Ovary (tissue), 9 donors: Measurements from ENCODE around the gene DPP3. TPM values are rescaled to one million over a fixed set of nuclear protein-coding genes. Genes with fewer than 3 reads are reported as not detected.

Source experiments
- DNase-seq, 5 donors: peaks; one replicate each; pipeline ENCODE4 v3.0.0-alpha.2; 2019 to 2020
- H3K27ac ChIP-seq, 2 donors: fragments of 200-600 bp; one replicate each; pipeline versions ENCODE4 v1.5.1 to v1.8.0; 2019 to 2022
- H3K27me3 ChIP-seq: fragments of 200-600 bp; one replicate; pipeline ENCODE4 v1.8.0; 2022
- H3K36me3 ChIP-seq: fragments of 200-600 bp; sonication (generic); one replicate; pipeline ENCODE4 v1.5.1; 2019
- H3K4me1 ChIP-seq: one replicate; pipeline ENCODE4 v1.8.1; 2013; ENCODE audit warnings: mild to moderate bottlenecking, moderate library complexity; ENCODE audit not compliant: insufficient read depth
- H3K4me3 ChIP-seq: fragments of 200-600 bp; sonication (generic); one replicate; pipeline ENCODE4 v1.5.1; 2017
- H3K9me3 ChIP-seq, 2 donors: fragments of 200-600 bp in 1 of 2; sonication (generic) in 1 of 2; one replicate each; pipeline versions ENCODE4 v1.5.1 to v1.8.1; 2013 to 2019; ENCODE audit warnings: mild to moderate bottlenecking in 1 of 2, moderate library complexity in 1 of 2
- CTCF ChIP-seq, 3 donors: fragments of 450-650 bp in 2 of 3; fragments of 200-600 bp in 1 of 3; IDR thresholded peaks; one replicate each; pipeline versions ENCODE4 v1.5.1 to v1.8.0; 2016 to 2022; ENCODE audit warnings: antibody characterized with exemption in 3 of 3, mild to moderate bottlenecking in 1 of 3
- EP300 ChIP-seq: sonication (generic); formaldehyde crosslinking; IDR thresholded peaks from one replicate; pipeline ENCODE4 v1.6.1; 2017; ENCODE audit warnings: antibody characterized with exemption
- POLR2A ChIP-seq: fragments of 450-650 bp; IDR thresholded peaks from one replicate; pipeline ENCODE4 v1.6.1; 2017; ENCODE audit warnings: antibody characterized with exemption, mild to moderate bottlenecking, moderate library complexity
- WGBS, 3 donors: extraction: QIAGEN DNeasy Blood & Tissue Kit in 1 of 3; methylation state at CpG; one replicate each; pipeline versions ENCODE4 v1.1.5 to v1.1.7; 2013 to 2017; 5-methylcytosine and 5-hydroxymethylcytosine counted together
- intact Hi-C, 4 donors: fragments of 100-400 bp; cut with DNase I; formaldehyde crosslinking; loops; one replicate each; pipeline versions ENCODE4 v1.11.0 to v1.15.1; 2022 to 2023
- polyA plus RNA-seq, 2 donors: library from polyadenylated mRNA; stranded (reverse); fragments of 200-250 nt in 1 of 2; fragments of 350-450 nt in 1 of 2; fragmentation: Illumina TruSeq in 1 of 2; extraction: RNeasy Lipid Tissue Mini Kit (QIAGEN cat#74804) in 1 of 2; gene quantifications; one replicate each; pipeline ENCODE4 v1.2.3, GENCODE V29; 2013 to 2014
- total RNA-seq, 7 donors: library from RNA; depleted of rRNA in 2 of 7; stranded (reverse); fragments of >200 nt in 2 of 7; fragmentation: NEBNext Ultra II Directional in 3 of 7; extraction: Animal tissue kit (Norgen Biotek cat#: 25700) in 3 of 7; gene quantifications; one replicate each; pipeline versions ENCODE4 v1.1.0 to v1.2.4, GENCODE V29; 2016 to 2023
- donor health status: DM: no; HTN: no; CAD: no; lungs with moderate emphysema.
- donor health status: DM: no; HTN: no; CAD: no.
- donor health status: Bipolar disorder and iron deficiency.
- donor health status: DM: yes; HTN: yes; CAD: no.
- donor health status: DM: no; HTN: no; CAD: no.
- donor health status: DM: yes; HTN: yes; CAD: no.

DPP3 gene
- total and polyA plus RNA-seq, 9 donors, result 6.5 to 19.3 (median 11.5) TPM

DNA sequence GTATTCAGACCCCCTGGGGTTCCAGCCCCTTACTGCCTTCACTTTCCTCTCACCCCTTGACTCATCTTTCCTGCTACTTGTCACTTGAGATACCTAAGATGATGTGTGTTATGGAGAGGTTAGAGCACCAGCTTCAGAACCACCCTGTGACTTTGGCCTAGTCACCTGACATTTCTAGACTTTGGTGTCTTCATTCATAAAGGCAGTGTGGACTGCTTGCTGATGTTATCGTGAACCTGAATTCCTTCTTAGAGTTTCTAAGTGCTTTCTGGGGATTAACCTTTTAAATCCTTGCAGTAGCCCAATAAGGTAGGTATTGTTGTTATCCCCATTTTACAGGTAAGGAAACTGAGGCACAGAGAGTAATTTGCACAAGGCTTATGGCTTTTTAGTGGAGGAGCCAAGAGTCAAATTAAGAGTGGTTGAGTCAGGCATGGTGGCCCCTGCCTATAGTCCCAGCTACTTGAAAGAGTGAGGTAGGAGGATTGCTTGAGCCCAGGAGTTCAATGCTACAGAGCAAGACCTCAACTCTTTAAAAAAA lies 25.1 kb downstream of the DPP3 start:
- no peak overlapping the region for H3K4me3 ChIP-seq
- H3K27me3 ChIP-seq, result no peaks in the 10 kb centered on the region
- no peaks in the 10 kb centered on the region for H3K36me3 ChIP-seq
- TF ChIP-seq POLR2A (no peak), CTCF (IDR thresholded peaks at IDR 0.05) (no peak), EP300 (no peak)
- intact Hi-C loops, result no loop called here
- H3K4me1 ChIP-seq, result no peaks in the 10 kb centered on the region
- 0 to 88% (median 86%) methylated on average over 1 of the region's 1 CpG for WGBS, 3 donors
- H3K9me3 ChIP-seq, result no peaks in the 10 kb centered on the region
- DNase-seq, result no peak
- H3K27ac ChIP-seq, result no peak overlapping the region

GRCh38 chr11:66509131-66509561 lies 28.9 kb downstream of the DPP3 start:
- no peak for DNase-seq
- Histone ChIP-seq H3K36me3 (no peaks in the 10 kb centered on the region), H3K9me3 (no peaks in the 10 kb centered on the region), H3K27ac (no peak overlapping the region), H3K27me3 (no peaks in the 10 kb centered on the region), H3K4me3 (no peak overlapping the region), H3K4me1 (peaks cover 2% of the 10 kb centered on the region)
- TF ChIP-seq EP300 (no peak), CTCF (IDR thresholded peaks at IDR 0.05) (no peak), POLR2A (no peak)
- intact Hi-C loops, result no loop called here
- 58 to 71% (median 64%) methylated on average over 7 of the region's 7 CpGs for WGBS, 3 donors

- peak; percentile 81 to 93 (median 89) for DNase-seq
- Histone ChIP-seq H3K36me3 (no peaks in the 10 kb centered on the region), H3K9me3 (no peaks in the 10 kb centered on the region), H3K4me3 (peak within 1 kb of the TSS; percentile 94), H3K27ac (peak within 1 kb of the TSS in 1 of 2 donors; percentile 43), H3K4me1 (peaks cover 2% of the 10 kb centered on the region), H3K27me3 (no peaks in the 10 kb centered on the region)
- intact Hi-C loops, result no loop called here
- WGBS, 3 donors, result 0 to 1% (median 0%) methylated on average over 28 to 31 of the region's 31 CpGs
- TF ChIP-seq POLR2A, result peak; percentile 42
- no peak for TF ChIP-seq EP300
- no peak for TF ChIP-seq CTCF (IDR thresholded peaks at IDR 0.05)
Measured at GRCh38 chr11:66510271-66510989, 30.2 kb downstream of the DPP3 start, which contains the start of gene BBS1. BBS1 (plus strand) TSS chr11:66510635; CDS start chr11:66510660, 25 bp downstream.

DNA sequence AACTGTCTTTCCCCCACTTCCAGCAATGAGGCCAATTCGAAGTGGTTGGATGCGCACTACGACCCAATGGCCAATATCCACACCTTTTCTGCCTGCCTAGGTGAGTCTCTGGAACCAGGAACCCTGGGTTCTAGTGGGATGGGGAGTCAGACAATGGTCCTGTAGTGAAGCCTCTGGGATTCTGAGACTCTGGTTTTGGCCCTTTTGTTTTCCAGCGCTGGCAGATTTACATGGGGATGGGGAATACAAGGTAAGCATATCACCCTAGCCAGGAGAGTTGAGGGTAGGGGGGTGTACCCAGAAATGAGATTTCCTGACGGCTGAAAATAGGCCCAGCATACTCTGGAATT lies 30.7 kb downstream of the DPP3 start:
- no peaks in the 10 kb centered on the region for H3K9me3 ChIP-seq
- intact Hi-C loops, result no loop called here
- no peak for TF ChIP-seq EP300
- no peak for TF ChIP-seq CTCF (IDR thresholded peaks at IDR 0.05)
- no peak for TF ChIP-seq POLR2A
- peak overlapping the region; percentile 94 for H3K4me3 ChIP-seq
- H3K27ac ChIP-seq, result peak overlapping the region in 1 of 2 donors; percentile 43
- H3K4me1 ChIP-seq, result peaks cover 2% of the 10 kb centered on the region
- H3K36me3 ChIP-seq, result no peaks in the 10 kb centered on the region
- H3K27me3 ChIP-seq, result no peaks in the 10 kb centered on the region
- 2 to 3% (median 2%) methylated on average over 5 of the region's 5 CpGs for WGBS, 3 donors
- no peak for DNase-seq
